ENCODE data around the gene MFSD2A. TPM values are rescaled to one million over a fixed set of nuclear protein-coding genes. Genes with fewer than 3 reads are reported as not detected.

Gene MFSD2A
- total and polyA plus RNA-seq, 9 of the 15 experiments (the other 6 are each of a cell fraction or from before 2014, with no cell fraction given), result 0.06 to 0.40 (median 0.15) TPM; not detected in 4

DNA sequence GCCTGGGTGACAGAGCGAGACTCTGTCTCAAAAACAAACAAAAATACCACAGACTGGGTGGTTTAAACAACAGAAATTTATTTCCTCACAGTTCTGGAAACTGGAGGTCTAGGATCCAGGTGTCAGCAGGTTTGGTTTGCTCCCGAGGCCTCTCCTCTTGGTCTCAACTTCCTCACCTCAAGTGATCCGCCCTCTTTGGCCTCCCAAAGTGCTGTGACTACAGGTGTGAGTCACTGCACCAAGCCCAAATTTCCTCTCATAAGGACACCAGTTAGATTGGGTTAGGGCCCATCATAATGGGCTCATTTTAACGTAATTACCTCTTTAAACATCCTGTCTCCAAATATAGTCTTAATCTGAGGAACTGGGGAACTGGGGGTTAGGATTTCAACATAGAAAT is 35.5 kb downstream of the MFSD2A start (continued):
- TF ChIP-seq, protein P1, sequence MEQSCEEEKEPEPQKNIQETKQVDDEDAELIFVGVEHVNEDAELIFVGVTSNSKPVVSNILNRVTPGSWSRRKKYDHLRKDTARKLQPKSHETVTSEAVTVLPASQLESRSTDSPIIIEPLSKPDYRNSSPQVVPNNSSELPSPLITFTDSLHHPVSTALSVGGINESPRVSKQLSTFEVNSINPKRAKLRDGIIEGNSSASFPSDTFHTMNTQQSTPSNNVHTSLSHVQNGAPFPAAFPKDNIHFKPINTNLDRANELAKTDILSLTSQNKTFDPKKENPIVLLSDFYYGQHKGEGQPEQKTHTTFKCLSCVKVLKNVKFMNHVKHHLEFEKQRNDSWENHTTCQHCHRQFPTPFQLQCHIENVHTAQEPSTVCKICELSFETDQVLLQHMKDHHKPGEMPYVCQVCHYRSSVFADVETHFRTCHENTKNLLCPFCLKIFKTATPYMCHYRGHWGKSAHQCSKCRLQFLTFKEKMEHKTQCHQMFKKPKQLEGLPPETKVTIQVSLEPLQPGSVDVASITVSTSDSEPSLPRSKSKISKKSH (CRISPR knock-in tag; IDR thresholded peaks at IDR 0.05), result no peak
- TF ChIP-seq, protein P2, sequence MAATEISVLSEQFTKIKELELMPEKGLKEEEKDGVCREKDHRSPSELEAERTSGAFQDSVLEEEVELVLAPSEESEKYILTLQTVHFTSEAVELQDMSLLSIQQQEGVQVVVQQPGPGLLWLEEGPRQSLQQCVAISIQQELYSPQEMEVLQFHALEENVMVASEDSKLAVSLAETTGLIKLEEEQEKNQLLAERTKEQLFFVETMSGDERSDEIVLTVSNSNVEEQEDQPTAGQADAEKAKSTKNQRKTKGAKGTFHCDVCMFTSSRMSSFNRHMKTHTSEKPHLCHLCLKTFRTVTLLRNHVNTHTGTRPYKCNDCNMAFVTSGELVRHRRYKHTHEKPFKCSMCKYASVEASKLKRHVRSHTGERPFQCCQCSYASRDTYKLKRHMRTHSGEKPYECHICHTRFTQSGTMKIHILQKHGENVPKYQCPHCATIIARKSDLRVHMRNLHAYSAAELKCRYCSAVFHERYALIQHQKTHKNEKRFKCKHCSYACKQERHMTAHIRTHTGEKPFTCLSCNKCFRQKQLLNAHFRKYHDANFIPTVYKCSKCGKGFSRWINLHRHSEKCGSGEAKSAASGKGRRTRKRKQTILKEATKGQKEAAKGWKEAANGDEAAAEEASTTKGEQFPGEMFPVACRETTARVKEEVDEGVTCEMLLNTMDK (IDR thresholded peaks at IDR 0.05; ENCODE audit: borderline replicate concordance, insufficient read depth, low read depth, low read length, poor library complexity, severe bottlenecking), result no peak
- TF ChIP-seq FOXA3 (CRISPR knock-in tag; conservative IDR thresholded peaks at IDR 0.05 in 1 of 2, IDR thresholded peaks at IDR 0.05 in 1 of 2) (no peak), SETDB1 (IDR thresholded peaks at IDR 0.05; ENCODE audit: low read length) (no peak)
- TF ChIP-seq, protein P3, sequence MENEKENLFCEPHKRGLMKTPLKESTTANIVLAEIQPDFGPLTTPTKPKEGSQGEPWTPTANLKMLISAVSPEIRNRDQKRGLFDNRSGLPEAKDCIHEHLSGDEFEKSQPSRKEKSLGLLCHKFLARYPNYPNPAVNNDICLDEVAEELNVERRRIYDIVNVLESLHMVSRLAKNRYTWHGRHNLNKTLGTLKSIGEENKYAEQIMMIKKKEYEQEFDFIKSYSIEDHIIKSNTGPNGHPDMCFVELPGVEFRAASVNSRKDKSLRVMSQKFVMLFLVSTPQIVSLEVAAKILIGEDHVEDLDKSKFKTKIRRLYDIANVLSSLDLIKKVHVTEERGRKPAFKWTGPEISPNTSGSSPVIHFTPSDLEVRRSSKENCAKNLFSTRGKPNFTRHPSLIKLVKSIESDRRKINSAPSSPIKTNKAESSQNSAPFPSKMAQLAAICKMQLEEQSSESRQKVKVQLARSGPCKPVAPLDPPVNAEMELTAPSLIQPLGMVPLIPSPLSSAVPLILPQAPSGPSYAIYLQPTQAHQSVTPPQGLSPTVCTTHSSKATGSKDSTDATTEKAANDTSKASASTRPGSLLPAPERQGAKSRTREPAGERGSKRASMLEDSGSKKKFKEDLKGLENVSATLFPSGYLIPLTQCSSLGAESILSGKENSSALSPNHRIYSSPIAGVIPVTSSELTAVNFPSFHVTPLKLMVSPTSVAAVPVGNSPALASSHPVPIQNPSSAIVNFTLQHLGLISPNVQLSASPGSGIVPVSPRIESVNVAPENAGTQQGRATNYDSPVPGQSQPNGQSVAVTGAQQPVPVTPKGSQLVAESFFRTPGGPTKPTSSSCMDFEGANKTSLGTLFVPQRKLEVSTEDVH (IDR thresholded peaks at IDR 0.05; ENCODE audit: low read depth, partially characterized antibody), result no peak

All from K562 (cell line).